ENCODE measurements around the gene EFNA5.

- TF ChIP-seq GATA2 (IDR thresholded peaks at IDR 0.05; ENCODE audit: low read depth, low read length) (no peak), GATA3 (IDR thresholded peaks at IDR 0.05; ENCODE audit: low read depth, low read length) (no peak)
These were observed 203.4 kb downstream of the EFNA5 start for GRCh38 chr5:107467137-107467932.

Measured in SH-SY5Y (cell line).